Measurements from ENCODE around the gene F2R.

Gene F2R

DNA sequence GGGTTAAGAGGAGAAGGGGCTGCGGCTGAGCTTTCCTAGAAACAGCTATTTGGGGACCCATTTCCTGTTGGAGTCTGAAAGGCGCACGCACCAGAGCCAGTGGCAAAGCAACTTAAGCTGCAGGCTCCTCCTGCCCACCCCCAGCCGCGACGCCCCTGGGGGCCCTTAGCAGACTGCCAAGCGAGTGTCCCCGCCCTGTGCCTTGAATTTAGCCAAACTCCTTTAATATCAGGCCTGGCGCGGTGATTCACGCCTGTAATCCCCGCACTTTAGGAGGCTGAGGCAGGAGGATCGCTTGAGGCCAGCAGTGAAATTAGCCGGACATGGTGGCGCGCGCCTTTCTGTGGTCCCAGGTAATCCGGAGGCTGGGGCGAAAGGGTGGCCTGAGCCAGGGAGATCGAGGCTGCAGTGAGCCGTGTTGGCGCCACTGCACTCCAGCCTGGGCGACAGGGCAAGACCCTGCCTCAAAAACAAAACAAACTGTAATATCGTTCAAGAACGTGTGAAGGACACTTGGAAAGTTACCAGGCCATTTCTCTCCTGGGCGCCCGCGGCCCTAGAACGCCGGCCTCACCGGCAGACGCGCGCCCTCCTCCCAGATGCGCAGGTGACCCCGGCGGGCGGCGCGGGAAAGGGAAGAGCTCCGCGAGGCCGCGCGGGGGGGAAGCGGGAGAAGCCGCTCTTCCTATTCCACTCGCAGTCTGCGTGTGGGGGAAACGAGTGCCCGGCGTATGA, 1.0 kb upstream of the F2R start:
- no peak overlapping the region for H3K9ac ChIP-seq (ENCODE audit: low read length)
- peak overlapping the region; percentile 26 for H3K4me3 ChIP-seq (ENCODE audit: low read length)
- no peak overlapping the region for H3K27ac ChIP-seq (ENCODE audit: low read depth, low read length)
- H3K36me3 ChIP-seq (ENCODE audit: control insufficient read depth, insufficient read depth, low read length) = no peaks in the 10 kb centered on the region
- H3K4me1 ChIP-seq (ENCODE audit: control insufficient read depth, insufficient read depth, low read length) = no peaks in the 10 kb centered on the region
- H3K27me3 ChIP-seq (ENCODE audit: control insufficient read depth, insufficient read depth, low read length) = peaks cover 5% of the 10 kb centered on the region

DNA sequence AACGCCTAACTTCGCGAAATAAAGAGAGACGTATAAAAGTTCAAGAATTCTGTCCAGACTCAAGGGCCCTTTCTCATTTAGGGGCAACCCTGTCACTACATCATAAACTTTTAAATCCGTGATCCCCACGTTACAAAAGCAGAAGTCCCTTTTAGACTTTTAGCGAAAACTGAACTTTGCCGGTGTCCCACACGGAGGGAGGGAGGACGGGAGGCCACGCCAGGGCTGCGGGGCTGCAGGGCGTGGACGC, 515 bp upstream of the F2R start:
- no peak overlapping the region for H3K9ac ChIP-seq (ENCODE audit: low read length)
- H3K36me3 ChIP-seq (ENCODE audit: control insufficient read depth, insufficient read depth, low read length) = no peaks in the 10 kb centered on the region
- peak overlapping the region; percentile 26 for H3K4me3 ChIP-seq (ENCODE audit: low read length)
- H3K27me3 ChIP-seq (ENCODE audit: control insufficient read depth, insufficient read depth, low read length) = peaks cover 5% of the 10 kb centered on the region
- H3K27ac ChIP-seq (ENCODE audit: low read depth, low read length) = no peak overlapping the region
- H3K4me1 ChIP-seq (ENCODE audit: control insufficient read depth, insufficient read depth, low read length) = no peaks in the 10 kb centered on the region

DNA sequence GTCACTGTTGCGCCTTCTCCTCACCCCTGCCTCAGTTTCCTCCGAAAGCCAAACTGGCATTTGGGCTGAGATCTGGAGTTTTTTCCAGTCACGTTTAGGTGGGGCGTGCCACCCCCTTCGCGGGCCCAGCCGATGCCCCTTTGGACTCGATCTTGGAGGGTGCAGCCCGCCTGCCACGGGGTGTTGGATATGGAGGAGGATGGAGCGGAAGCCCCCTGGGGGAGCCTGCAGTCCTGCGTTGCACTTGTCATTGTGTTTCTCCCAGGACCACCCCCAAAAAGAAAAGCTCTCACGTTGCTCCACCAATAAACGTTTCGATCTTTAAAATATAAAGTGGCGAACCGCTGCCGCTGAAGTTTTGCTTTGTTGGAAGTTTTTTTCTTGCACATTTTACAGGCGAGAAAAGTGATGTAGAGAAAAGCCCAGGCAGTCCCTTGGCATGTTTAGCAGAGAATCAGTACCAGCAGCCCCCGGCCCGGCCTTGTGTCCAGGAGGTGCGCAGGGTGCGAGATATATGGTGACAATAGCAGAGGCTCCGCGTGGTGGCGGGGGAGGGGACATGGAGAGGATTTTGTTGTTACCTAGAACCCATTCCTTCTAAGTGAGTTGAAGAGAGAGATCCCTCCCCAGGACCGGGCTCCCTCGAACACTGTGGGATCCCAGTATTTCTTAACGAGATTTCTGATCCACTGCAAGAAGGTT, 681 bp downstream of the F2R start:
- H3K27ac ChIP-seq (ENCODE audit: low read depth, low read length) = no peak overlapping the region
- H3K9ac ChIP-seq (ENCODE audit: low read length) = no peak overlapping the region
- H3K36me3 ChIP-seq (ENCODE audit: control insufficient read depth, insufficient read depth, low read length) = no peaks in the 10 kb centered on the region
- peak overlapping the region; percentile 76 for H3K4me3 ChIP-seq (ENCODE audit: low read length)
- H3K4me1 ChIP-seq (ENCODE audit: control insufficient read depth, insufficient read depth, low read length) = no peaks in the 10 kb centered on the region
- peaks cover 5% of the 10 kb centered on the region for H3K27me3 ChIP-seq (ENCODE audit: control insufficient read depth, insufficient read depth, low read length)

DNA sequence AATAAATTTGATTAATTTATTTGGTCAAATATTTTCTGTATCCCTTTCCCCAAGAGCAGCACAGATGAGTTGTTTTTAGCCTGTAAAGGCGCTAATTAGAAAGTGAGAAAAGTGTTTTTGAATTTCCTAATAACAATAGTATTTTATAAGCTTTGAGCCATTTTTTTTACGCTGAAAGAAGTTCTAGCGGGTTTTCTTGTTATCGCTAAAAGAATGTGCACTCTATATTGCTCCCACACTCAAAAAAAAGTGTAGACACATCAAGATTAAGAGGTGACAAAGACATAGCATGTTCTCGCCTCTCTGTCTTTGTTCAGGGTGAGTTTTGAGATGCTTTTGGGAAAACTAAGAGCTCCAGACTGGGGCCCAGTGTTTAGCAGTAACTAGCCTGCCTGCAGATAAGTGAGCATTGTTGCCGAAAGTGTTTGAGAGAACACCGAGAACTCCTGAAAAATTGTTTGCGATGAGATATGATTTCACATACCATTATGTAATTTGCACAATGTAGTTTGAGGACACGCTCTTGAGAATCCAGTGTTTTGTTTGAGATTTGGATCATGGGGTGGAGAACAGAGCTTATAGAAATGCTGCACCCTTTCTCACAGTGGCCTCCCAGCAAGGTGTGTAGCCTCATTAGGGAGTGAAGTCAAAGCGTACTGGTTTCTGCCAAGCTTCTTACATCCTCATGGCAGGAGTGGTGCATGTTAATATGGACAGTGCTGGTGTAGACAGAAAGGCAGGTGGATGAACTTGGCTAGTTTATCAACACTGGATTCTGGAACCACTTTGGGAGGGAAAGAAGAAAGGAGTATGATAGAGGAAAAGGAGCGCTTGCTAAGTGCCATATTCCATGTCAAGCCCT, 1.5 kb downstream of the F2R start:
- no peaks in the 10 kb centered on the region for H3K36me3 ChIP-seq (ENCODE audit: control insufficient read depth, insufficient read depth, low read length)
- no peak overlapping the region for H3K27ac ChIP-seq (ENCODE audit: low read depth, low read length)
- no peak overlapping the region for H3K4me3 ChIP-seq (ENCODE audit: low read length)
- no peaks in the 10 kb centered on the region for H3K4me1 ChIP-seq (ENCODE audit: control insufficient read depth, insufficient read depth, low read length)
- H3K9ac ChIP-seq (ENCODE audit: low read length) = no peak overlapping the region
- peaks cover 5% of the 10 kb centered on the region for H3K27me3 ChIP-seq (ENCODE audit: control insufficient read depth, insufficient read depth, low read length)

DNA sequence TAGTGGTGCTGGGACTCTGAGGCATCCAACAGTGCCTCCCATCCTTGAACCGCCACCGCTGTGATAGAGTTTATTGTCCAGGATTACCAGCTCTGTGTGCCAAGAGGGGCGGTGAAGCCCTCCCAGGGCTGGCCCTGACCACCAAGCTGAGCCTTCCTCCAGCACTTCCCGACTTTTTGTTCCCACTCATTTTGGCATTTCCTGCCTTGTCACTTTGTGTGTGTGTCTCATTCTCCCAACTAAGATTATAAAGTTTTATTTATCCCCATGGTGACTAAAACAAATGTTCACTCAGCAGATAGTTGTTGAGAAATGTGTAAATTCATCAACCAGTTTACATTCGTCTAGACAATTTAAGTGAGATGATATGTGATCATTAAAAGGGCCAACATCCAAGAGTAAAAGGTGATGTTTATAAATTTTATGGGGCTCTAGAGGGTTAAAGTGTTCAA, 2.5 kb downstream of the F2R start:
- no peaks in the 10 kb centered on the region for H3K36me3 ChIP-seq (ENCODE audit: control insufficient read depth, insufficient read depth, low read length)
- no peak overlapping the region for H3K4me3 ChIP-seq (ENCODE audit: low read length)
- H3K9ac ChIP-seq (ENCODE audit: low read length) = no peak overlapping the region
- no peaks in the 10 kb centered on the region for H3K4me1 ChIP-seq (ENCODE audit: control insufficient read depth, insufficient read depth, low read length)
- H3K27ac ChIP-seq (ENCODE audit: low read depth, low read length) = no peak overlapping the region
- H3K27me3 ChIP-seq (ENCODE audit: control insufficient read depth, insufficient read depth, low read length) = peaks cover 5% of the 10 kb centered on the region

DNA sequence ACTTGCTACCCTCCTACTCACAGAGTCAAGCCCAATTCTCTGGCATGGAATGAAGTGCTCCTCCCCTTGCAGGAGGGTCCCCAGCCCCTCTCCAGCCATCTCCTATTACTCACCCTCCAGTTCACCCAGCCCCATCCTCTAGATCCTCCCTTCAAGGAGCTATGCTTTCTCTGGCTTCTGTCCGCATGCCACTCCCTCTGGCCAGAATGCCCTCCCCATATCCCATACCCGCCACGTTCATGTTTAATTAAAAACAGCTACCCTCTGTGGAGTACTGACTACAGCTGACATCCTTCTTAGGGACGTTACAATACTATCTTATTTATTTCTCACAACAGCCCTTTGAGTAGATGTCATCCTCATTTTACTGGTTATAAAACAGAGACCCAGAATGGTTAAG, 3.0 kb downstream of the F2R start:
- Histone ChIP-seq H3K36me3 (ENCODE audit: control insufficient read depth, insufficient read depth, low read length) (no peaks in the 10 kb centered on the region), H3K9ac (ENCODE audit: low read length) (no peak overlapping the region), H3K4me1 (ENCODE audit: control insufficient read depth, insufficient read depth, low read length) (no peaks in the 10 kb centered on the region), H3K27ac (ENCODE audit: low read depth, low read length) (no peak overlapping the region), H3K4me3 (ENCODE audit: low read length) (no peak overlapping the region), H3K27me3 (ENCODE audit: control insufficient read depth, insufficient read depth, low read length) (peaks cover 5% of the 10 kb centered on the region)

DNA sequence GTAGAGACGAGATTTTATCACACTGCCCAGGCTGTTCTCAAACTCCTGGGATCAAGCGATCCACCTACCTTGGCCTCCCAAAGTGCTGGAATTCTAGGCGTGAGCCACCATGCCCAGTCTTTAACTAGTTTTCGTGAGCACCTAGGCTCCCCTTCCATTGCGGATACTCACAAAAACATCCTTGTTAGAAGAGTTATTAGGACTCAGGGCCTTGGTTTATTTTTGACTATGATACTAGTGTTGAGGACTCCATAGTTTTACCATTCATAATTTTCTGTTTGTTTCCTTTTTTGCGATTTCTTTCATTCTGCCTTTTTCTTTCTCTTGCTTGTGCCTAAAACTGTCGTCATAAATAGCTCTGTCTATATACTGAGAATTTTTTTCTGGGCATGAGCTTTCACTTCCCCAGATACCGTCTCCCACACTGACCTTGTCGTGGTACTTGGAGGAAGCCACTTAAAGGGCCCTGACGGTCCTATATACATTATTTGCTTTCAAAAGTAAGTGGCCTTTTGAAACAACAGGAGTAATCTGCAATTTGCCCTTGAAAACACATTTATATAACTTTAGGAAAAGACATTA, 5.2 kb downstream of the F2R start:
- no peak overlapping the region for H3K4me3 ChIP-seq (ENCODE audit: low read length)
- H3K27me3 ChIP-seq (ENCODE audit: control insufficient read depth, insufficient read depth, low read length) = no peaks in the 10 kb centered on the region
- no peaks in the 10 kb centered on the region for H3K4me1 ChIP-seq (ENCODE audit: control insufficient read depth, insufficient read depth, low read length)
- H3K36me3 ChIP-seq (ENCODE audit: control insufficient read depth, insufficient read depth, low read length) = no peaks in the 10 kb centered on the region
- no peak overlapping the region for H3K9ac ChIP-seq (ENCODE audit: low read length)
- no peak overlapping the region for H3K27ac ChIP-seq (ENCODE audit: low read depth, low read length)

DNA sequence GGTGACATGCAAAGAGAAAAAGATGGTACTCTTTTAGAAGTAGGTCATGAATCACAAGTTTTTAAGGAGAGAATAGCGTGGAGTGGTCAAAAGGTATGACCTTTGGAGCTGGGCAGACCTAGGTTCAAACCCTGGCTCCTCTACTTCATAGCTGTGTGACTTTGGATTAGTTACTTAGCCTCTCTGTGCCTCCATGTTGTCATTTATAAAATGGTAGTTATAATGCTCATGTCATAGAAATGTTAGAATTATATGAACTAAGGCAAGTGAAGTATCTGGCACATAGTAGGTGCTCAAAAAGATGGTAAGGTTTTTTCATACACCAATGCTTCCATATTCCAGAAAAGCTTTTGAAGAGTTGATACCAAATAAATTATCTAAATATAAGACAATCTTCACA, 7.3 kb downstream of the F2R start:
- no peaks in the 10 kb centered on the region for H3K36me3 ChIP-seq (ENCODE audit: control insufficient read depth, insufficient read depth, low read length)
- H3K27me3 ChIP-seq (ENCODE audit: control insufficient read depth, insufficient read depth, low read length) = no peaks in the 10 kb centered on the region
- no peak overlapping the region for H3K9ac ChIP-seq (ENCODE audit: low read length)
- H3K4me3 ChIP-seq (ENCODE audit: low read length) = no peak overlapping the region
- no peak overlapping the region for H3K27ac ChIP-seq (ENCODE audit: low read depth, low read length)
- no peaks in the 10 kb centered on the region for H3K4me1 ChIP-seq (ENCODE audit: control insufficient read depth, insufficient read depth, low read length)

DNA sequence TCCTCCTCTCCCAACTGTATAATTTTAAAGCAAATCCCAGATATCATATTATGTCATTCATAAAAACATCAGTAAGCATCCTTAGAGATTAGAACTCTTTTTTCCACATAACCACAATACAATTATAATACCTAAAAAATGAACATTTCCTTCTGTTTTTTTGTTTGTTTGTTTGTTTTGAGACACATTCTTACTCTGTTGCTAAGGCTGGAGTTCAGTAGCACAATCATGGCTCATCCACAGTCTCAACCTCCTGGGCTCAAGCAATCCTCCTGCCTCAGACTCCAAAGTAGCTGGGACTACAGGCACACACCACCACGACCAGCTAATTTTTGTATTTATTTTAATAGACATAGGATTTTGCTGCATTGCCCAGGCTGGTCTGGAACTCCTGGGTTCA, 8.0 kb downstream of the F2R start:
- no peak overlapping the region for H3K27ac ChIP-seq (ENCODE audit: low read depth, low read length)
- H3K27me3 ChIP-seq (ENCODE audit: control insufficient read depth, insufficient read depth, low read length) = no peaks in the 10 kb centered on the region
- H3K4me3 ChIP-seq (ENCODE audit: low read length) = no peak overlapping the region
- H3K36me3 ChIP-seq (ENCODE audit: control insufficient read depth, insufficient read depth, low read length) = no peaks in the 10 kb centered on the region
- no peaks in the 10 kb centered on the region for H3K4me1 ChIP-seq (ENCODE audit: control insufficient read depth, insufficient read depth, low read length)
- no peak overlapping the region for H3K9ac ChIP-seq (ENCODE audit: low read length)

DNA sequence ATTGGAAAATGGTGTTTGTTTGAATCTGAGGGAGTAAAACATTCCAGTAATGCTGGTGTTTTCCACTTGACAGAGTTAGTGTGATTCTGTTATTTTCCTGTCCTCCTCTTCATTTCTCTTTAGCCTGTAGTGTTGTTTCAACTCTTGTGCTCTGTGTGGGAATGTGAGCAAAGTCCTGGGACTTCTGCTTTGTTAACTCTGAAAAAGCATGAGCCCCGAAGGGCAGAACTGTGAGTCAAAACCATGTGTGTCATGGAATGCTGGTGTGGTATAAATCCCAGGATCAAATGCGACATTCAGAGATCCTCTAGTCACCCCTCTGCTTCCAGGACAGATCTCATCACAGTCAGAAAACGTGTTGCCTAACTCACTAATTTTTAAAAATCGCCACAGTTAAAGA, 8.9 kb downstream of the F2R start:
- H3K27me3 ChIP-seq (ENCODE audit: control insufficient read depth, insufficient read depth, low read length) = no peaks in the 10 kb centered on the region
- H3K36me3 ChIP-seq (ENCODE audit: control insufficient read depth, insufficient read depth, low read length) = no peaks in the 10 kb centered on the region
- H3K9ac ChIP-seq (ENCODE audit: low read length) = no peak overlapping the region
- H3K4me1 ChIP-seq (ENCODE audit: control insufficient read depth, insufficient read depth, low read length) = no peaks in the 10 kb centered on the region
- H3K27ac ChIP-seq (ENCODE audit: low read depth, low read length) = no peak overlapping the region
- H3K4me3 ChIP-seq (ENCODE audit: low read length) = no peak overlapping the region

DNA sequence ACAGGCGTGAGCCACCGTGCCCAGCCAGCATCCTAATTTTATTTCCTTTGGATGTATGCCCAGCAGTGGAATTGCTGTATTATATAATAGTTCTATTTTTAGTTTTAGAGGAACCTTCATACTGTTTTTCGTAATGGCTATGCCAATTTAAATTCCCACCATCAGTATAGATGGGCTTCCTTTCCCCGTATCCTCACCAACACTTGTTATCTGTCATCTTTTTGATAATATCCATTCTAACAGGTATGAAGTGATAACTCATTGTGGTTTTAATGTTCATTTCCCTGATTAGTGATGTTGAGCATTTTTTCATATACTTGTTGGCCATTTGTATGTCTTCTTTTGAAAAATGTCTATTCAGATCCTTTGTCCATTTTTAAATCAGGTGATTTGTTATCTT, 13.0 kb downstream of the F2R start:
- no peak overlapping the region for H3K9ac ChIP-seq (ENCODE audit: low read length)
- H3K27ac ChIP-seq (ENCODE audit: low read depth, low read length) = no peak overlapping the region
- H3K27me3 ChIP-seq (ENCODE audit: control insufficient read depth, insufficient read depth, low read length) = no peaks in the 10 kb centered on the region
- no peaks in the 10 kb centered on the region for H3K4me1 ChIP-seq (ENCODE audit: control insufficient read depth, insufficient read depth, low read length)
- H3K4me3 ChIP-seq (ENCODE audit: low read length) = no peak overlapping the region
- H3K36me3 ChIP-seq (ENCODE audit: control insufficient read depth, insufficient read depth, low read length) = no peaks in the 10 kb centered on the region

All from rectal smooth muscle tissue (tissue), 1 donor.